Measurements from ENCODE around the gene ZBTB25. TPM values are rescaled to one million over a fixed set of nuclear protein-coding genes. Genes with fewer than 3 reads are reported as not detected.
A peak's percentile ranks its signal among the peaks of the same experiment; 100 is the strongest.

Gene ZBTB25
- total RNA-seq (10 to 100 TPM; 14.7 to 27.5 (median 21.3) TPM), polyA plus RNA-seq (1 to 10 TPM; 5.0 to 5.7 (median 5.5) TPM)
- long read RNA-seq, donor 1: 0 reads
- long read RNA-seq, donor 2: 0 reads

GRCh38 chr14:64503434-64504309 lies at the start of gene ZBTB25:
Gene ZBTB25, minus strand, starts transcription at chr14:64503838. Its CDS starts 13,305 bp downstream, at chr14:64490533.
- Histone ChIP-seq H3K36me3 (peaks cover 0 to 7% (median 3%) of the 10 kb centered on the region in 6 donors), H3K4me3 (peak within 1 kb of the TSS; percentile 55 to 88 (median 80)), H3K27ac (peak within 1 kb of the TSS; percentile 99 to 100 (median 99)), H3K27me3 (replicated peaks in 1 of 7) (no peaks in the 10 kb centered on the region), H3K4me1 (peaks cover 42 to 80% (median 68%) of the 10 kb centered on the region in 6 donors), H3K9me3 (no peaks in the 10 kb centered on the region)
- intact Hi-C loops (cut with DNase I; ENCODE audit: low total_unique reads): no loop called here
- WGBS, 5 donors: 0 to 1% (median 0%) methylated on average over 39 to 87 of the region's 87 CpGs
- TF ChIP-seq CTCF (IDR thresholded peaks at IDR 0.05 in 8 of 11, conservative IDR thresholded peaks at IDR 0.05 in 3 of 11) (no peak), POLR2AphosphoS5 (IDR thresholded peaks at IDR 0.05) (peak; percentile 91 to 95 (median 92)), POLR2A (IDR thresholded peaks at IDR 0.05) (peak; percentile 50 to 84 (median 53))
- DNase-seq: peak; percentile 99

GRCh38 chr14:64550621-64551333 lies 47.1 kb upstream of the ZBTB25 start:
- Histone ChIP-seq H3K36me3 (no peaks in the 10 kb centered on the region), H3K27me3 (replicated peaks in 1 of 7) (peaks cover 0 to 39% (median 11%) of the 10 kb centered on the region in 7 donors), H3K27ac (no peak overlapping the region), H3K9me3 (no peaks in the 10 kb centered on the region), H3K4me1 (peaks cover 10 to 19% (median 17%) of the 10 kb centered on the region in 6 donors), H3K4me3 (no peak overlapping the region)
- TF ChIP-seq CTCF (IDR thresholded peaks at IDR 0.05 in 8 of 11, conservative IDR thresholded peaks at IDR 0.05 in 3 of 11) (no peak), POLR2A (IDR thresholded peaks at IDR 0.05) (no peak), POLR2AphosphoS5 (IDR thresholded peaks at IDR 0.05) (no peak)
- DNase-seq: no peak
- intact Hi-C loops (cut with DNase I; ENCODE audit: low total_unique reads): no loop called here
- 56 to 69% (median 57%) methylated on average over 7 of the region's 7 CpGs for WGBS, 5 donors

- Histone ChIP-seq H3K4me1 (peaks cover 10 to 19% (median 17%) of the 10 kb centered on the region in 6 donors), H3K27ac (no peak within 1 kb of the TSS), H3K4me3 (peak within 1 kb of the TSS; percentile 27 to 66 (median 32)), H3K36me3 (no peaks in the 10 kb centered on the region), H3K9me3 (no peaks in the 10 kb centered on the region), H3K27me3 (replicated peaks in 1 of 7) (peaks cover 0 to 39% (median 11%) of the 10 kb centered on the region in 7 donors)
- peak in 1 of 11 experiments; percentile 12 for TF ChIP-seq CTCF (IDR thresholded peaks at IDR 0.05 in 8 of 11, conservative IDR thresholded peaks at IDR 0.05 in 3 of 11)
- peak; percentile 33 to 62 (median 49) for TF ChIP-seq POLR2AphosphoS5 (IDR thresholded peaks at IDR 0.05)
- no peak for TF ChIP-seq POLR2A (IDR thresholded peaks at IDR 0.05)
- WGBS, 5 donors: 5 to 8% (median 6%) methylated on average over 38 to 54 of the region's 54 CpGs
- peak; percentile 87 for DNase-seq
- intact Hi-C loops (cut with DNase I; ENCODE audit: low total_unique reads): loop anchor here (10.0 kb wide), 1 partner anchor 75 kb away; no protein-coding TSS in a partner anchor
Measured at GRCh38 chr14:64549791-64550620, 46.4 kb upstream of the ZBTB25 start, which contains the start of gene PPP1R36. Gene PPP1R36, plus strand, starts transcription at chr14:64549961. Its CDS starts 37 bp downstream, at chr14:64549998.

Measured in spleen (tissue), 13 donors.